Measurements from ENCODE around the gene SYNPR.

The SYNPR gene

DNA sequence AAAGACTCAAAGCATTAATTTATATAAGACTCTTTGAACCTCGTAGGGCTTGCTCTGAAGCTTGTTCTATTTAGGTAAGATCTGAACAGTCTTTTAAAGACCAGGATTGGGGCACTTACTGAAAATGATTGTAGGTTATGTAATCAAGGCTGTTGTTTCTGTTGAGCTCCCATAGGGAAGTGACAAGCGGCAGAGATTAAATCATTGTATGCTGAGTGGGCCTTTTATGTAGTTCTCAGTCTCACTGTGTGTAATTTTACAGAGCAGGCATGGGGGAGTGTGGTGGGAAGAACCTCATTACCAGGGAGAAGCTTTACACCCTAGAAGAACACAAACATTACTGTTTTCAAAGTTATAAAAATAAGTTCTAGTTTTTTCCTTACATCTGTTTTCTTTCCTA, 214.4 kb downstream of the SYNPR start:
- no peak for DNase-seq (ENCODE audit: low spot score)
- in situ Hi-C loops (cut with MboI; ENCODE audit: low pct_unique_long_range_greater_than_20kb, low sequenced_read_pairs, unreplicated experiment), result no loop called here
- TF ChIP-seq, protein P1, sequence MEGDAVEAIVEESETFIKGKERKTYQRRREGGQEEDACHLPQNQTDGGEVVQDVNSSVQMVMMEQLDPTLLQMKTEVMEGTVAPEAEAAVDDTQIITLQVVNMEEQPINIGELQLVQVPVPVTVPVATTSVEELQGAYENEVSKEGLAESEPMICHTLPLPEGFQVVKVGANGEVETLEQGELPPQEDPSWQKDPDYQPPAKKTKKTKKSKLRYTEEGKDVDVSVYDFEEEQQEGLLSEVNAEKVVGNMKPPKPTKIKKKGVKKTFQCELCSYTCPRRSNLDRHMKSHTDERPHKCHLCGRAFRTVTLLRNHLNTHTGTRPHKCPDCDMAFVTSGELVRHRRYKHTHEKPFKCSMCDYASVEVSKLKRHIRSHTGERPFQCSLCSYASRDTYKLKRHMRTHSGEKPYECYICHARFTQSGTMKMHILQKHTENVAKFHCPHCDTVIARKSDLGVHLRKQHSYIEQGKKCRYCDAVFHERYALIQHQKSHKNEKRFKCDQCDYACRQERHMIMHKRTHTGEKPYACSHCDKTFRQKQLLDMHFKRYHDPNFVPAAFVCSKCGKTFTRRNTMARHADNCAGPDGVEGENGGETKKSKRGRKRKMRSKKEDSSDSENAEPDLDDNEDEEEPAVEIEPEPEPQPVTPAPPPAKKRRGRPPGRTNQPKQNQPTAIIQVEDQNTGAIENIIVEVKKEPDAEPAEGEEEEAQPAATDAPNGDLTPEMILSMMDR (IDR thresholded peaks at IDR 0.05; ENCODE audit: extremely low read depth, insufficient read depth, missing control alignments), result no peak

DNA sequence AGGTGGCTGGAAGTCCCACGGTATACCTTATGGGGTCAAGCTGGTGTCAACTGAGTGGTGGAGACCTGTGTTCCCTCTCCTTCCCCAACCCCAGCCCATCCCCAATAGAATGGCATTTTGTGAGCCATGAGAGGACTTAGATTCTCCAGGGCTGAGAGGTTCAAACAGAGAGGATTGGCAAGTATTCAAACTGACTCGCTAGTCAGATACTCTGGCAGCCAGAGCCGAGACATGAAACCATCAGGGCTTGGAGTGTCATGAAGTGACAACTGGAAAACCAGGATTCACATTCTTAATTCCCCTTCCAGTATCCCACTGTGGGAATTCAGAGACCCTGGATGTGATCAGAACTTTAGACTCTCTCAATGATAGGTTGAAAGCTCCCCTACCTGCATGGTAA, 215.0 kb downstream of the SYNPR start:
- no peak for DNase-seq (ENCODE audit: low spot score)
- in situ Hi-C loops (cut with MboI; ENCODE audit: low pct_unique_long_range_greater_than_20kb, low sequenced_read_pairs, unreplicated experiment), result no loop called here
- TF ChIP-seq, protein P1 (IDR thresholded peaks at IDR 0.05; ENCODE audit: extremely low read depth, insufficient read depth, missing control alignments), result no peak

DNA sequence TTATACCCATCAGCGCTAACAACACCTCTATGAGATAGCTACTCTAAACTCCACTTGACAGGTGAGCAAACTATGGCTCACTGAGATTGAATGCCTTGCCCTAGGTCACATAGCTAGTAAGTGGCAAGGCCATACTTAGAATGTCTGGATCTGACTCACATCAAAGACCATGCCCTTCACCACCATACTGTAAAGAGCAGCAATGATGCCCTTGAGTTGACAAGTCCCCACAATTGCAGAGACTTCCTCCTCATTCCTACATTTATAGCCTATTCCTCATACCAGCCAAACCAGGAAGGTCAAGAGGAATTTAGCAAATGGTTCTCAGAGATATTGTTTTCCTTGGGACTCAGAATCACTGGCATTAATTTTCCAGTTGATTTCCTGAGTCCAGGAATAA, 216.5 kb downstream of the SYNPR start:
- in situ Hi-C loops (cut with MboI; ENCODE audit: low pct_unique_long_range_greater_than_20kb, low sequenced_read_pairs, unreplicated experiment), result no loop called here

DNA sequence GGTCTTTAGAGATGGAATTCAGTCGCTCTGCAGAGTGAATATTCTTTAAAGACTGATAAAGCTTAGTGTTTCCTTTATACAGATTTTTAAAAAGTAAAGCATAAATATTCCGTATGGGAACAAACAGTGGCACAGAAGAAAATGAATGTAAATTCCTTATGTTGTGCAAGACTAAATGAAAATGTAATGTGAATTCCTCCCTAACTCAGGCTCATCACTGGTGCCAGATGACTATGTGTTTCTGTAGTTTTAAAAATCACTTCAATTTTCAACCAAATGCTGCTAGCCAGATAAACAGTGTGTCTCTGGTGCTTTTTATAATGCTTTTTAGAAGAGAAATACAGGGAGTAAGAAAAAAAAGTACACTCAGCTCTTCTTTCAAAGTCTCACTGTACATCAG, 219.5 kb downstream of the SYNPR start:
- in situ Hi-C loops (cut with MboI; ENCODE audit: low pct_unique_long_range_greater_than_20kb, low sequenced_read_pairs, unreplicated experiment), result no loop called here
- DNase-seq (ENCODE audit: low spot score), result no peak
- TF ChIP-seq, protein P1 (IDR thresholded peaks at IDR 0.05; ENCODE audit: extremely low read depth, insufficient read depth, missing control alignments), result no peak

More for the DNA sequence above, 216.5 kb downstream of the SYNPR start:
- TF ChIP-seq, protein P1 (IDR thresholded peaks at IDR 0.05; ENCODE audit: extremely low read depth, insufficient read depth, missing control alignments), result no peak
- no peak for DNase-seq (ENCODE audit: low spot score)

DNA sequence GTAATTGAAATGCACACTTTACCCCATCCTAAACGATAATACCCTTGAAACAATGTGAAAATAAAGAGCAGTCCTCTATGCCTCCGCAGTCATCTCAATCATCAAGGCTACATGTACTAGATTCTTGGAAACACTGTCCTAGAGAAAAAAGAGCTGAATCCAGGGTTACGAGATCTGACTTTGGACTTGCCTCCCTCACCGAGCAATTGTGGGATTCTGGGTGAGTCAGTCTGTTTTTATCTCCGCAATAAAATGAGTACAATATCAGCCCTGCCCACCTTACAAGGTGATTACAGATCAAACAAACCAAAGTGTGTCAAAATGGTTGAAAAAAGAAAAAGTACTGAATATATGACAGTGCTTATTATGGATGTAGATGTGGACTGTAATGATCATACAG, 222.1 kb downstream of the SYNPR start:
- TF ChIP-seq, protein P1 (IDR thresholded peaks at IDR 0.05; ENCODE audit: extremely low read depth, insufficient read depth, missing control alignments), result no peak
- no peak for DNase-seq (ENCODE audit: low spot score)
- in situ Hi-C loops (cut with MboI; ENCODE audit: low pct_unique_long_range_greater_than_20kb, low sequenced_read_pairs, unreplicated experiment), result no loop called here

DNA sequence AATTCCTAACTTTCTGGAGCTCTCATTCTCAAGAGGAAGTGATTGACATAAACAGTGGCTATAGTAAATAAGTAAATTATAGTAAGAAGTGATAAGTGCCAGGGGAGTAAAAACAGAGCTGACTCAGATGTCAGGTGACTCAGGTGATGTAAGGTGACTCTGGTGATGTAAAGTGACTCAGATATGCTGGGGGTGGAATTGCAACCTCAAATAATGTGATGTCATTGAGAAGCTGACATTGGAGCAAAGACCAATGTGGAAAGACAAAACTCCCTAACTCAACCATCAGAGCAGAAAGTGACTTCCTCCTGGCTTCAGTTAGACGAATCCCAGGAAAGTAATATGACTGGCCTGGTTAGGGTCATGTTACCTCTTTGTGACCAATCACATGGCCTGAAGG, 230.2 kb downstream of the SYNPR start:
- TF ChIP-seq, protein P1 (IDR thresholded peaks at IDR 0.05; ENCODE audit: extremely low read depth, insufficient read depth, missing control alignments), result no peak
- DNase-seq (ENCODE audit: low spot score), result no peak
- in situ Hi-C loops (cut with MboI; ENCODE audit: low pct_unique_long_range_greater_than_20kb, low sequenced_read_pairs, unreplicated experiment), result no loop called here

DNA sequence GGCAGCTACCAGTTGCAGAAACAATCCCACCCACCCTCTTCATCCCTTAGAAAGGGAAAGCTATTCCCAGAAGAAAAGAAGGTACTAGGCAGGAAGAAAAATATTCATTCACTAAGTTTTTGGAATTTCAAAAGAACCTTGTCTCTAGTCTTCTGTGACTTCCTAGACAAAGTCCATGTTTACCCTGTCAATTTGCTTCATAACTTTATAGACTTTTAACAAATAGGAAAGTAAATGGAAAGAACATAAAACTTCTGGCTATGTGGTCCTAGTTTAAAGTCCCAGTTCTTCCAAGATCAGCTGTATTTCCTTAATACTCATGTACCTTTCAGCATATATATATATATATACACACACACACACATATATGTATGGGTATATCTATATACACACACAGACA, 230.7 kb downstream of the SYNPR start:
- in situ Hi-C loops (cut with MboI; ENCODE audit: low pct_unique_long_range_greater_than_20kb, low sequenced_read_pairs, unreplicated experiment), result no loop called here
- no peak for DNase-seq (ENCODE audit: low spot score)
- TF ChIP-seq, protein P1 (IDR thresholded peaks at IDR 0.05; ENCODE audit: extremely low read depth, insufficient read depth, missing control alignments), result no peak

All from GM13977 (cell line).